Measurements from ENCODE around the gene PRRT1B. TPM values are rescaled to one million over a fixed set of nuclear protein-coding genes. Genes with fewer than 3 reads are reported as not detected.
A peak's percentile ranks its signal among the peaks of the same experiment; 100 is the strongest.

PRRT1B gene
- total and polyA plus RNA-seq, 2 of the 4 experiments (the other 2 are of a cell fraction): not detected

- no TSS peak for BruUV-seq (replicated peaks)
- H3K9me3 ChIP-seq (ENCODE audit: control insufficient read depth, insufficient read depth, low read length): no peaks in the 10 kb centered on the region
- no peak overlapping the region for H3K9ac ChIP-seq (ENCODE audit: low read depth, low read length)
- 86% methylated on average over 7 of the region's 8 CpGs; no CpG with 5 or more reads in 1 of the 2 experiments for WGBS, 2 experiments (ENCODE audit: extremely low coverage in 2 of 2, insufficient read length in 1 of 2)
- H2AFZ ChIP-seq (replicated peaks; ENCODE audit: low read length, poor library complexity): no peak overlapping the region
- H3K27me3 ChIP-seq (ENCODE audit: control insufficient read depth, insufficient read depth, low read length): no peaks in the 10 kb centered on the region
- peak overlapping the region; percentile 83 for H2BK5ac ChIP-seq (ENCODE audit: low read depth, low read length, poor library complexity, severe bottlenecking)
- intact Hi-C loops (cut with micrococcal nuclease): loop anchor here (5.0 kb wide), 1 partner anchor 50 kb away; no protein-coding TSS in a partner anchor
- H3K27ac ChIP-seq (ENCODE audit: insufficient read depth, low read length): peak overlapping the region; percentile 78; the same call in 1 of the 2 replicates
- ATAC-seq (ENCODE audit: low read depth): no peak
- peak overlapping the region; percentile 92 for H2AK9ac ChIP-seq (replicated peaks; ENCODE audit: low read depth, low read length, poor library complexity)
- peak overlapping the region; percentile 96 for H4K91ac ChIP-seq (ENCODE audit: insufficient read depth, low read depth, low read length)
- peak overlapping the region; percentile 80; the same call in 2 of the 3 replicates for H2BK15ac ChIP-seq (ENCODE audit: low read depth, low read length)
- peak overlapping the region; percentile 13; the same call in 1 of the 2 replicates for H3K18ac ChIP-seq (ENCODE audit: low read depth, low read length)
- H4K5ac ChIP-seq (ENCODE audit: low read depth, low read length): peak overlapping the region; percentile 0; the same call in 1 of the 2 replicates
- peak overlapping the region; percentile 93 for H2AK5ac ChIP-seq (ENCODE audit: low read depth, low read length)
- H3K79me1 ChIP-seq (ENCODE audit: low read depth in 1 of 2, low read length in 2 of 2): peaks cover 4 to 22% of the 10 kb centered on the region in 2 experiments; a peak in 3 of 4 replicates
- no peak for DNase-seq
- H3K23ac ChIP-seq (ENCODE audit: low read depth, low read length): no peak overlapping the region
- H2BK20ac ChIP-seq (ENCODE audit: low read depth, low read length): peak overlapping the region; percentile 89
- H3K4me3 ChIP-seq (ENCODE audit: insufficient read depth, low read depth, low read length): no peak overlapping the region
- H4K20me1 ChIP-seq (ENCODE audit: insufficient read depth, low read length): peaks cover 10% of the 10 kb centered on the region
- H3K14ac ChIP-seq (replicated peaks; ENCODE audit: low read depth, low read length): peak overlapping the region; percentile 86
- peaks cover 35% of the 10 kb centered on the region for H3K4me1 ChIP-seq (ENCODE audit: control insufficient read depth, insufficient read depth, low read length)
- peak overlapping the region; percentile 97 for H3K4ac ChIP-seq (ENCODE audit: low read depth, low read length)
- POLR2A ChIA-PET (ENCODE audit: unreplicated experiment): no interaction called here
- dilution Hi-C loops (cut with HindIII; ENCODE audit: low sequenced_read_pairs, unreplicated experiment): no loop called here
- H3K4me2 ChIP-seq (ENCODE audit: low read depth, low read length): no peak overlapping the region
- H3K36me3 ChIP-seq (ENCODE audit: control insufficient read depth, insufficient read depth, low read length): peaks cover 3% of the 10 kb centered on the region
- peak overlapping the region in 1 of 2 experiments; percentile 89; a peak in 2 of 4 replicates for H4K8ac ChIP-seq (ENCODE audit: low read depth in 2 of 2, low read length in 2 of 2)
- H3K9me1 ChIP-seq (ENCODE audit: insufficient read depth, low read length): peaks cover 36% of the 10 kb centered on the region
- peak overlapping the region; percentile 94 for H2BK120ac ChIP-seq (ENCODE audit: low read depth, low read length)
- in situ Hi-C loops (cut with MboI; ENCODE audit: low sequenced_read_pairs): no loop called here
- CTCF ChIA-PET: interaction anchor here (1.7 kb wide), 1 partner anchor 132 kb away, joined by 5 read pairs; the partner anchor contains the start of gene RAPGEF1
- no peak overlapping the region for H3K56ac ChIP-seq (ENCODE audit: extremely low read depth, insufficient read depth, low read length)
- TF ChIP-seq MAFK (IDR thresholded peaks at IDR 0.05; ENCODE audit: low read depth, low read length) (no peak), USF2 (IDR thresholded peaks at IDR 0.05; ENCODE audit: low read depth, low read length) (no peak), RFX5 (IDR thresholded peaks at IDR 0.05; ENCODE audit: low read depth, low read length) (no peak), CEBPB (IDR thresholded peaks at IDR 0.05; ENCODE audit: low read depth, low read length) (no peak)
Observed at GRCh38 chr9:131607591-131607990, 62.3 kb downstream of the PRRT1B start.

Data from IMR-90 (cell line).